HEK293T (cell line): Measurements from ENCODE around the gene APOL3.

ENCODE experiments used
- ARNT ChIP-seq: fragments of 450-650 bp; IDR thresholded peaks from 2 replicates; pipeline ENCODE4 v1.6.1; 2017; ENCODE audit warnings: mild to moderate bottlenecking
- ELF4 ChIP-seq: fragments of 450-650 bp; IDR thresholded peaks from 2 replicates; pipeline ENCODE4 v1.6.1; 2017; ENCODE audit warnings: antibody characterized with exemption
- FOXK2 ChIP-seq: fragments of 450-650 bp; IDR thresholded peaks from 2 replicates; pipeline ENCODE4 v1.6.1; 2016; ENCODE audit warnings: mild to moderate bottlenecking
- FOXM1 ChIP-seq: fragments of 450-650 bp; IDR thresholded peaks from 2 replicates; pipeline ENCODE4 v1.6.1; 2017; ENCODE audit warnings: mild to moderate bottlenecking, borderline replicate concordance
- L3MBTL2 ChIP-seq: fragments of 450-650 bp; conservative IDR thresholded peaks from 2 replicates; pipeline ENCODE4 v1.6.1; 2016; ENCODE audit warnings: mild to moderate bottlenecking
- LEF1 ChIP-seq: fragments of 450-650 bp; IDR thresholded peaks from 2 replicates; pipeline ENCODE4 v1.6.1; 2017; ENCODE audit warnings: mild to moderate bottlenecking, borderline replicate concordance
- PKNOX1 ChIP-seq: fragments of 450-650 bp; IDR thresholded peaks from 2 replicates; pipeline ENCODE4 v1.6.1; 2016
- SP1 ChIP-seq: fragments of 450-650 bp; IDR thresholded peaks from 2 replicates; pipeline ENCODE4 v1.6.1; 2017
- SUZ12 ChIP-seq: fragments of 450-650 bp; IDR thresholded peaks from 2 replicates; pipeline ENCODE4 v1.6.1; 2016; ENCODE audit warnings: mild to moderate bottlenecking
- TARDBP ChIP-seq: fragments of 450-650 bp; IDR thresholded peaks from 2 replicates; pipeline ENCODE4 v1.6.1; 2016
- ZNF384 ChIP-seq: fragments of 450-650 bp; IDR thresholded peaks from 2 replicates; pipeline ENCODE4 v1.6.1; 2016

- TF ChIP-seq TARDBP (no peak), ELF4 (no peak), PKNOX1 (no peak), ARNT (no peak), SUZ12 (no peak), SP1 (no peak), ZNF384 (no peak), FOXM1 (no peak), LEF1 (no peak), L3MBTL2 (no peak), FOXK2 (no peak)
Observed at GRCh38 chr22:36193577-36193976, 33.0 kb upstream of the APOL3 start.
